Anterior cingulate cortex (tissue), 58 donors: ENCODE measurements around the gene COL18A1.

Experiments
- DNase-seq, 58 donors: peaks; one replicate each; lab custom pipeline; 2025; lab: John Stamatoyannopoulos, UW

The COL18A1 gene

DNA sequence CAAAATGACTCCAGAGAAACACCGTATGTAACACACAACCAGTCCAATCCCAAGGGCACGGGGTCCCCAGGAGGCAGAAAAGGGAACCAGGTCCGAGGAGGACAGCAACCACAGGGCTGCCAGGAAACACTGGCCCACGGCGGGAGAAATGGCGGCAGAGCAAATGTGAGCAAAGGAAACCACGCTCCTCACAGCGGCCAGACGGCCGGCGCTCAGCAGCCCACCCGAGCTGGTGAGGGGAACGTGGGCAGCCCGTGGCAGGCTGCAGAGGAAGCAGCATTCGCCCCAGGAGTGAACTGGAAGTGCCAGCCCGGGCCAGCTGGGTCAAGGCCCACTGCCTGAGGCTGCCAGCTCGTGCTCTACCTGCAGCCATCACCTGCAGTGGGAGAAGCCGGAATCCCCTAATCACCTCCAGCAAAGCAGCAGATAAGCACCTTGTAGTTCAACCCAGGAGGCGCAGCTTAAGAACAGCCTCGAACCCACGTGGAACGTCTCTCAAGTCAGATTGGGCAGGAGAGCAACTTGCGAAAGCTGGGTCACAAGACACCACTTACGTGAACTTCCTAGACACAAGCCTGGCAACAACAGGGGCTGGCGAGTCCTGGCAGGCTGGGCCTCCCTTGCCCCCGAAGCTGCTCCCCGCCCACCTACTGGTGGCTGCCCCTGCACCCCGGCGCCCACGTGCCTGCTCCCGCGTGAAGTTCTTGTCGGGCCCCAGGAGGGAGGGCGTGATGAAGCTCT, 130.5 kb downstream of the COL18A1 start:
- peak in 9 of 58 donors; percentile 13 to 57 (median 38) for DNase-seq

DNA sequence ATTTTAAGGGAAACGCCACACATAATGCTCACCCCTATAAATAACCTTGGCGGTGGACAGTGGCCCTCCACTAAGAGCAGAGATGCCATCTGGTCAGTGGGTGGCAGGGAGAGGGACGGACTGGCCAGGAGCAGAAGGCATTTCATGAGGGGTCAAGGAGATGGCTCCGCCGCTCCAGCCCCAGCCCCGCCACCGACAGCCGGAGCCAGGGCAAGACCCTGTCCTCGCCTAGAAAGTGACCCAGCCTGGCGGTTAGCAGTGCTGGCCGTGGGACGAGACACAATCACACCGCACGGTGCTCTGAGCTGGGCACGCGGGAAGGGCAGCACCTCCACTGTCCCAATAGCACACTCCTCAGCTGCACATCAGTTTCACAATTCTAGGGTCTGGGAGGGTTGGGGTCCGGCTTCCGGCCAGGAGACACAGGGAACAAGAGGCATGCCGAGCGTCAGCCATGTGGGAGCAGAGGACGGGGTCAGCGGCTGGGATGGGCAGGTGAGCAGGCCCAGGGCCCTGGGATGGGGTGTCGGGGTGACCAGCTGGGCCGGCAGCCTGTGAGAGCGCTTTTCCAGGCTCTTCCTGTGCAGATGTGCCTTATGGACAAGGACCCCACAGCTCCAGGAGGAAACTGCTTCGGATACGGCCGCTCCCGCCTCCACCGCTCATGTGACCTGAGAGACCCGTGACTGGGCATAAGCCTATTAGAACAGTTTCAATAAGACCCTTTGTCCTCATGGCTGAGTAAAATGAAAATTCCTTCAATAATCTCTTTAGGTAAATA, 131.5 kb downstream of the COL18A1 start:
- DNase-seq: no peak

DNA sequence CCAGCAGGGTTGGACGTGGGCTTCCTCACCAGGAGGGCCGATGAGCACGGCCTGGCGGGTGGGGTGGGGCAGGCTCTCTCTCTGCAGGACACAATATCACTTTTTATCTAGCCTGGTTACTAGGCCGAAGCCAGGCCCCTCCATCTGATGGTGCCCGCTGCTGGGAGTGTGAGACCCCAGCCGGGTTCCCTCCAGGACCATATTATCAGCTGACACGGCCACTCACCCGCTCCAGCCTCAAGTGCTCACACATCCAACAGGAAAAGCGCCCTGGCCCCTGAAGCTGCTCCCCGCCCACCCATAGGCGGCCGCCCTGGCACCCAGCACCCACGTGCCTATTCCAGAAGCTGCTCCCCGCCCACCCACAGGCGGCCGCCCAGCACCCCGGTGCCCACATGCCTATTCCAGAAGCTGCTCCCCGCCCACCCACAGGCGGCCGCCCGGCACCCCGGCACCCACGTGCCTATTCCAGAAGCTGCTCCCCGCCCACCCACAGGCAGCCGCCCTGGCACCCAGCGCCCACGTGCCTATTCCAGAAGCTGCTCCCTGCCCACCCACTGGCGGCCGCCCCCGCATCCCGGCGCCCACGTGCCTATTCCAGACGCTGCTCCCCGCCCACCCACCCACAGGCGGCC, 132.3 kb downstream of the COL18A1 start:
- DNase-seq: peak in 3 of 58 donors; percentile 10 to 59 (median 33)

DNA sequence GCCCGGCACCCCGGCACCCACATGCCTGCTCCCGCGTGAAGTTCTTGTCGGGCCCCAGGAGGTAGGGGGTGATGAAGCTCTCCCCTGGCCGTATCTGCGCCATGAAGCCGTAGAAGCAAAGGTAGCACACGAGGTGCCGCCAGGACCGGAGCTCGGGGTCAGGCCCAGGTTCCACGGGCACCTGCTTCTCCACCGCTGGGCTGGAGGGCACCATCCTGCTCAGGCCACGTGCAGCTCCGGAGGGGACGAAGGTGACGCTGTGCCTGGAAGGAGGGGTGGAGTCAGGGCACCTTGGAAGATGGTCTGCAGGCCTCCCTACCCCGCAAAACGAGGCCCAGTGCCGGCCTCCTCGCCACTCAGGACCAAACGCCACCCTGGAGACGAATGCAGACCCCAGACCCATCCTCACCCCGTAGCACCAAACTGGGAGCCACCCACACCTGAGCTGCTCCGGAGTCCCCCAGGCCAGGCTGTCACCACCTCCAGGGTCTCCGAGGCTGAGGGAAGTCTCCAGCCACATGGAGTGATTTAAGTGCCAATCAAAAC, 132.9 kb downstream of the COL18A1 start:
- no peak for DNase-seq

DNA sequence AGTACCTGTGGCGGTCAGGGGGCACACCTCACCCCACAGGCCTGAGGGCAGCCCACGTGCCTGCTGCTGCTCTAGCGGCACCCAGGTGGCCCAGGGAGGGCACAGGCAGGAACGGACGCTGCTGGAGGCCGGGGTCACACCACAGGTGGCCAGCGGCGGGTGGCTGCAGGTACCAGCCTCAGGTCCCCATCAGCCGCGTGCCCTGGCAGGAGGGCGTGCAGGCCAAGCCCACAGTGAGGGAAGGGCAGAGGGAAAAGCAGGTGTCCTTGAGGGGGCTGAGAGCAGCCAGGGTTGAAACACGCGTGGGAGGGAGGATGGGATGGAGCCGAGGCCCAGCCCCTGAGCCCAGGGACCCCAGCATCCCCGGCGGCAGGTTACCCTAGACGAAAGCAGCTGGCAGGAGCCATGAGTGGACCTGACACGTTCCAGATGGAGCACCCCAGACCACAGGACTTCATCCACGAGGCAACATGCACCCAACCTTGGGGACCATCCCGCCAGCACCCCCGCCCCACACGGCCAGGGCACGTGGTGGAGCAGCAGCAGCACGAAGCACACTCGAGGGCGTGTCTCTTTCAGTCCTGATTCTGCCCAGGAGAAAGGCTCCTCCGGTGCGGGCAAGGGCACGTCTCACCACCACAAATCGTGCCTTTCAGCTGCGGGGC, 133.5 kb downstream of the COL18A1 start:
- DNase-seq: no peak

DNA sequence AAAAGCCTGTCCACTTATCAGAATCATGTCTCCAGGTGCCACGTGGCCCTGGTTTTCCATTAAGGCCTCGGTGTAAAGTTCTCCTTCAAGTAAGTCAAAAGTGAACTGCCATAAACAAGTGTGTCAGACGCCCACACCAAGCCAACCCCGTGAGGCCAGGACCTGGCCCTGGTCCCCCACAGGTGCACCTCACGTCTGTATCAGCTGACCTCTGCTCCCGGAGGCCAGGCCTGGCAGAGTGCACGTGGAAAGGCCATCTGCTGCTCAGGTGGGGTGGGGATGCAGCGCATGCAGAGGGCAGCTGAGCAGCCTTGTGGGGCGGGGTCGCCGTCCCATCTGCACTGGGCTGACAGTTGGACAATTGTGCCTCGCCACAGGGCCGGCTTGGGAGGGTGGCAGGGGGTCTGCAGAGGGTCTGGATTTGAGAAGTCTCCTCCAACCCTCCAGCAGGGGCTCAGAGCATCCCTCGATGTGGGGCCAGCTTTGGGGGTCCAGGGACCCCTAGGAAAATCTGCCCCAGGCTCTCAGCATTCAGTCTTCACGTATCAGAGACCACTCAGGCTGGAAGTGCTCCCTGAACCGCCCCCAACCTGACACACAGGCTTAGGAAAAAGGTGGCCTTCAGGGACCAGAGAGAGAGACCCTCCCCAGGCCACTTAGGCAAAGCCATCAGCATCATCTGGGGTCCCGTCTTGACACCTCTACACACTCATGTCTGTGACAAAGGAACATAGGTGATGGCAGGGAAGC, 134.3 kb downstream of the COL18A1 start:
- DNase-seq: no peak

DNA sequence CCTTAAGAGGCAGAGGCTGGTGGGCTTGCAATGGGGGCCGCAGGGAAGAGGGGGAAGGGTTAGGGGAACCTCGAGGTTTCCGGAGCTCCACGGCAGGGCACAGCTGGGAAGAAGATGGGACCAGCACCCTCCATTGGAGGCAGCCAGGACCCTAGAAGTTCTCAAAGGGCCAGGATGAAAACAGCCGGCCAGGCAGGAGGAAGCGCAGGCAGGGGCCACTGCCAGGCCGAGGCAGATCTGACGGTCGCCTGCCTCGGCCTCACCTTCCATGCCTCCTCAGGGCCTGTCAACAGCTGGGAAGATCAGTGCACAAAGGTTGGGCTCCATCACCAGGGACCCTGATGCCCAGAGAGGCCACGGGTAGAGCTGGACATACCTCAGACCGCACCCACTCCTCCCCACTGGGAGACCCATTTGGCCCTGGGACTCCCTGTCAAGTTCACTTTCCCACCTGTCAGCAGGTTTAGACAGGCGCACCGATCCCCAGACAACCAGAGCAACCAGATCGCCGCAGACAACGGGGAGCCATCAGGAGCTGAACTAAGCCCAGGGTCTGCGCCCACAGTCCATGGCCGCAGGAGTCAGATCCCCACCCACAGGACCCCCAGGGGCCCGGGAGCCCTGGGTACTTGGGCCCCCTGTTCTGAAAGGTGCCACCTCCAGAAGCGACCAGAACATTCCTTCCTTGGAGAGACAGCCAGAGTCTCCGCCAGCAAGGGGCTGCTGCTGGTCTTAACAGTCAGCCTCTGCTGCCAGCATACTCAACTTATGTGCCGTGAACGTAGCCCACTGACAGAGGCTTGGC, 135.0 kb downstream of the COL18A1 start:
- no peak for DNase-seq

DNA sequence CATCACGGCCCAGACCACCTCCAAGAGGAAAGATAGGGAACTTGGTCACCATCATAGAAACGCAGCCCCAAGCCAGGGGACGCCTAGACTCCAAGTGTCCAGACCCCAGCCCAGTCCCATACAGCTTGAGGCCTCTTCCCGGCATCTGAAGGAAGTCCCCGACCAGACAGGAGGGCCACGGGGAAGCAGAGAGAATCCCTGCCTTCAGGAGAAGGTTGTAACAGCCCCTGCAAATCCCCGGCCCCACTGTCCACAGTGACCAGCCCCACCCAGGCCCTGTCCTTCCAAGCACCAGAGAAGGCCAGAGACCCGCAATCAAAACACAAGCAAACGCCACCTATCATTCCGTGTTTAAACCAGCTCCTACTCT, 135.6 kb downstream of the COL18A1 start:
- no peak for DNase-seq

DNA sequence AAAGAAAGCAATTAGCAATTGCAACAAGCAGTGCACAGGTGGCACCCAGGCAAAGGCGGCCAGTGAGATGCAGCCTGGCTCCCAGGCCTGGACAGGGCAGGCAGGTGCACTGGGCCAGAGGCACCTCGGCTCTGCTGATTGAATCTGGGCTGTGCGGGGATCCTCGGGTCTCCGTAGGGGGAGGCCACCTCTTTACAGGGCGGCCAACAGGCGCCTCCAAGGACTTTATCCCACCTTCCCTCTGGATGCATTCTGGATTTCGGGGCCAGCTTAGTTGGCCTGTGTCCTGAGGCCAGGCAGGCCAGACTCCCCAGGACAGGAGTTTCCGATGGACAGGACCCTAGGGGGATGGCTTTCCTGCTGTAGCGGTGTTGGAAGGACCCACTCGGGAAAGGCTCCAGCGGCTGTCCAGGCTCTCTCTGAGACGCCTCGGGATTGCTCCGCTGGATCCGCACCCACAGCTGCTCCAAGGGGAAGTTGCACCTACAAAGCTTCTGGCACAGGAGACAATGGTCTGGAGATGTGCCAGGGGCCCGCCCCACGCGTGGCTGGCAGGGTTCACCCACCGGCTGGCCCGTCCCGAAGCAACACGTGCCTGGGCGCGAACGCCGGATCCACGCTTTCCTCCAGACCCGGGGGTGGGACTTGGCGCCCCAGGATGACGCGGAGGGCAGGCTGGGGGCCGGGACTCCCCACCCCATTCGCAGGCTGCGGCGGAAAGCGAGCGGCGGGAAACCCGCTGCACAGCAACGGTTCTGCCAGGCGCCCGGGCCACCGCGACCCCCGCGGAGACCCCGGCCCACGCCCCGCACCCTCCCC, 136.5 kb downstream of the COL18A1 start:
- DNase-seq: peak in 40 of 58 donors; percentile 31 to 84 (median 54)

DNA sequence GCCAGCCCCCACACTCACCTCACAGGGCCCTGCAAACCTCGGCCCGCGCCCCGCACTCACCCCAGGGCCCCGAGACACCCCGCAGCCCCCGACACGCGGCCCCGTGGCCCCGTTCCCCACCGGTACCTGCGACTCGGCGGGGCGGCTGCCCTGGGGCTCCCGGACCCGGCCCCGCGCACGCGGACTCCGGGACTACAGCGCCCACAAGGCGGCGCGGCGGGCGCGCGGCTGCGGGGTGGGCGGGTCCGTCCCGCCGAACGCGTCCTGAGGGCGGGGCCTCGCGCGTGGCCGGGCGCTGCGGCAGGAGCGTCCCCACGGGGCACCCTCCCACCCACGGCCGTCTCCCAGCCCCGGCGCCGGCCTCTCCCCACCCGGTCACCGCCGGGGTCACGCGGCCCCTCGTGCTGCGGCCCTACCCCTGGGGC, 137.3 kb downstream of the COL18A1 start, which contains the start of gene SLC19A1:
Gene SLC19A1 (minus strand): TSS at position 199 of the 425 bp plus-strand sequence. CDS start 4,481 bp downstream, outside the sequence.
- peak in 27 of 58 donors; percentile 29 to 74 (median 46) for DNase-seq

DNA sequence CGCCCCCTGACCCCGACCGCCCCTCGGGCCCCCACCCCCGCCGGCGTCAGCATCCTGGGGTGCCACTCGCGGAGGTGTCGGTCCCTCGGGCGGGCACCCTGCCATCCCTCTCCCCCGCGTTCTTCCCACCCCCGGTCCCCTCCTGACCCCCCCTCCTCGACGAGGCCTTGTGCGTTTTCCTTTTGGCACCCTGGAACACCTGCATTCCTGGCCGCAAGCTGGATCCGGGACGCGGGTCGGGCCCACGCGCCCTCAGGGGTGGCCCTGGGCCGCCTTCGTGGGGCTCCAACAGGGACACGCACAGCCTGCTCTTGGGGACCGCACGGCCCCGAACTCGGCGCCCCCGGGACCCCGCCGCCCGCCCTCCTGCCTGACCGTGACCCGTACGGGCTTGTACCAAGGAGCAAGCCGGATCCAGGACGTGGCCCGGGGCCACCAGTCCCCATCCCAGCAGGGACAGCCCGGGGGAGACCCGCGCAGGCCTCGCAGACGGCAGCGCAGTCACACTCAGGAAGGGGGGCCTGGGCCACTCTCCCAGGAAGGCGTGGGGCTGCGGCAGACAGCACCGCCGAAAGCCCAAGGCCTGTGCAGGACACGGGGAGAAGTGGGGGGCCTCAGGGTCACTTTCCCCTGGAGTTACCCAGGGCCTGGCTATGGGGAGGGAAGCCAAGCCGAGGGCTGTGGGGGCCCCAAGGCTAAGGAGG, 137.9 kb downstream of the COL18A1 start:
- DNase-seq: peak in 1 of 58 donors; percentile 55

DNA sequence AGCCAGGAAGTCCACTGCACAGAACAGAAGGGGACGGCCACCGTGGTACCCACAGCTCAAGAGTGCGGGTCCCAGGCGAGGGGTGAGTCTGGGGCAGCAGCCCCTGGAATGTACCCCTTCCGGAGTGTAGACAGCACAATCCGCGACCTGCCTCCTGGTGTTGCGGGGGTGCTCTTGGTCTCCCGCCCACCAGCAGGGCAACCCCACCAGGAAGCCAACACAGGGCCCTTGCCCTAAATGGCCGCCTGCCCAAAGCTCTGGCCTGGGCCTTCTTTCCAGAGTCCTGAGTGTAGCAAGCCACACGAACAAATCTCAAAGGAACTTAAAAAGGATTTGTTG, 138.4 kb downstream of the COL18A1 start:
- peak in 6 of 58 donors; percentile 28 to 63 (median 38) for DNase-seq

DNA sequence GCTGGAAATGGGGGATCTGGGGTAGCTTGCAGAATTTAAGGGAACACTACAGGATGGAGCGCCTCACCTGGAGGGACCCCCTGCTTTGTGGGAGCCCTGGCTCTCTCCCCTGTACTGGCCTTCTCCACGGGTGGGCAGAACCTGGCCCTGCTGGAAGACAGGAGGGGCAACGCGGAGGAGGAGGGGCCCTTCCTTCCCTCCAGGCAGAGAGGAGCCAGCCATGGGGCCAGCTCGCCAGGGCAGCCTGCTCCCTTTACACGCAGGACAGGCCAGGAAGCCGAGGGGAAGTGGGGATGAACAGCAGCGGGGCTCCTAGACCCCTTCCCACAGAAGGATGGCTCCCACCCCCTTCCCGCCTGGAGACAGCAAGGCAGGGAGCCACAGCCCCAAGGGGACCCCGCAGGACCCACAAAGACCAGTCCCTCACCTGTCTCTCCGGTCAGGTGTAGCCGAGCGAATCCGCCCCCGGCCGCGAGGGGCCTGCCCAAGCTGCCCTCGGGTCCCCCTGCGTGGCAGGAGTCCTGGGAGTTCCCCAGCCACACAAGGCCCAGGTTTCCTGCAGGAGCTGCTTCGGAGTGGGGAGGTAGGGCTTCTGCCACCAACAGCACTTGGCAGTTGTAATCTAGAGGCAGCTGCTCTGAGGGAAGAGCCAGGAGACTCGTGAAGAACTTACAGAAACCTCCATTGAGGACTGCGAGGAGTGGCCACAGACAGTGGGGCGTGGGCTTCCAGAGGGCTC, 138.9 kb downstream of the COL18A1 start:
- peak in 3 of 58 donors; percentile 44 to 63 (median 44) for DNase-seq

DNA sequence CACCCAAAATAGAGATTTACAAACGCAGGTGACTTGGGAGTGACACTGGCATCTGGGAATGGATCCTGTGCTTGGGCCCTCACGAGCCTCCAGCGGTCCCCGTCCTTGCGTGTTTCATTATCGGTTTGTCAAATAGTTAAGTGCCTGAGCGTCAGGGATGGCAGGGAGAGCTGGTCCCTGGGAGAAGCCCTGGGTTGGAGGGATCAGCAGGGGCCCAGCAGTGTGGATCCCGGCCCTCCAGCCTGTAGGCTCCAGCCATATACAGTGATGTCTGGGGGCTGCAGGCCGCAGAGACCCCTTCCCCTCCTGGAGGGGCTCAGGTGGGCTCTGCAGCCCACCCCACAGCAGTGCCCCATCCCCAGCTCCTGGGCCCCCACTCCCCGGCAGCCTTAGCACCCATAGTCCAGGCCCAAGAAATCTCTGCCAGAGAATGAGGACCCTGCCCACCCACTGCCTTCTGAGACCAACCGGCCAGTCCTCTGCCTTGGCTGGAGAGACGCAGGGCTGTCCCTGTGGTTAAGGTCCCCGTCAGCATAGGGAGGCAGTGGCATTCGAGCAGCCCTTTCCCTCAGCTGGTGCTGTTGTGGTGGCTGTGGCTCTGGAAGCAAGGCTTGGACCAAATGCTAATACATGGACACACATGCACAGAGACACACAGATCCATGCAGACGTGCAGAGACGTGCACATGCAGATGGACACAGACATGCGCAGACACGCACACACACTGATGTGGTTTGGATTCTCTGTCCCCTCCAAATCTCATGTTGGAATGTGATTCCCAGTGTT, 139.7 kb downstream of the COL18A1 start:
- no peak for DNase-seq

DNA sequence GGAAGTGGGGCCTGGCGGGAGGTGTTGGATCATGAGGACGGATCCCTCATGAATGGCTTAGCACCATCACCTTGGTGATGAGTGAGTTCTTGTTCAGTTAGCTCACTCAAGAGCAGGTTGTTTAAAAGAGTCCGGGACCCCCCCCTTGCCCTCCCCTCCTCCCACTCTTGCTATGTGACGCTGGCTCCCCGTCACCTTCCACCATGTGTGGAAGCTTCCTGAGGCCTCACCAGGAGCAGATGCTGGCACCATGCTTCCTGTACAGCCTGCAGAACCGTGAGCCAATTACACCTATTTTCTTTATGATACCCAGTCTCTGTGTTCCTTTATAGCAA, 140.2 kb downstream of the COL18A1 start:
- DNase-seq: no peak
